GM23338 (cell line): ENCODE results near the gene IDE.

Source experiments
- EZH2 ChIP-seq: fragments of 200-600 bp; sonication (generic); IDR thresholded peaks from one replicate; pipeline ENCODE4 v1.8.0; 2017; ENCODE audit warnings: antibody characterized with exemption, mild to moderate bottlenecking, low read depth; ENCODE audit not compliant: unreplicated experiment
- EZH2phosphoT487 ChIP-seq: fragments of 200-600 bp; sonication (generic); IDR thresholded peaks from one replicate; pipeline ENCODE4 v1.8.1; 2018; ENCODE audit warnings: antibody characterized with exemption; ENCODE audit not compliant: unreplicated experiment
- POLR2AphosphoS5 ChIP-seq: IDR thresholded peaks from 2 replicates; pipeline ENCODE4 v1.6.1; 2016; ENCODE audit warnings: antibody characterized with exemption, low read depth
- TF ChIP-seq, protein P1 (sequence below), 2 experiments: fragments of 200-600 bp in 1 of 2; sonication (generic) in 1 of 2; conservative IDR thresholded peaks; 2 replicates each; pipeline versions ENCODE4 v1.5.1 to v1.6.1; 2016 to 2017; ENCODE audit warnings: antibody characterized with exemption in 2 of 2, low read depth in 2 of 2, mild to moderate bottlenecking in 2 of 2, moderate library complexity in 1 of 2
- TF ChIP-seq, protein P2 (sequence below): IDR thresholded peaks from 2 replicates; pipeline ENCODE4 v1.6.1; 2016; ENCODE audit warnings: antibody characterized with exemption

DNA sequence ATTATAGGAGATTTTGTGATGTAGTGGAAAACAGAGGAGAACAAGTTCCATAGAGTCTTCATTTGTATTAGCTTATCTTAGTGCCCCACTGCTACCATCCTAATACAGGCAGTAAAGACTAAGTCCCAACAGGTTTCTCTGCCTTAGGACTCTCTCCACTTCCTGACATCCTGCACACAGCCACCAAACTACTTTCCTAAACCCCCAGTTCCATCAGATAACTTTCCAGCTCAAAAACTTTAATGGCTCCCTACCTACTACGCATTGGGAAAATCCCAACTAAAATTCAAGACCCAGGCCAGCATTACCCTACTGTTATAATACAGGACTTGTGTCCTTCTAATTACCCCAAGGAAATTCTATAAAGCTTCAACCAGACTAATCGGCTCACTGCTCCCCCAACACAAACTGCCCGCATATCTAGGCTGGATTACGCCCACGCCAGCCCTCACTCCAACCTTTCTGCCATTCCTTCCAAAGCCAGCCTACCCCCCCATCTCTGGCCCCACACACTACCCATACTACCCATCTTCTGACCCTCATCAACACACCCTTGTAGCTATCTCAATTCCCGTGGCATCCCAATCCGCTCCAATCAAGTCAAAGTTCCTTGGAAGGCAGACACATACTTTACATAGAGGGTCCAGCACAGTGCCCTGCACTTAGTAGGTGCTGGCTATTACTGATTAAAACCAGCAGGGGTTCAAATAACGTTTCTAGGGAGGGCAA lies 1.4 kb downstream of the IDE start:
- TF ChIP-seq, protein P1, sequence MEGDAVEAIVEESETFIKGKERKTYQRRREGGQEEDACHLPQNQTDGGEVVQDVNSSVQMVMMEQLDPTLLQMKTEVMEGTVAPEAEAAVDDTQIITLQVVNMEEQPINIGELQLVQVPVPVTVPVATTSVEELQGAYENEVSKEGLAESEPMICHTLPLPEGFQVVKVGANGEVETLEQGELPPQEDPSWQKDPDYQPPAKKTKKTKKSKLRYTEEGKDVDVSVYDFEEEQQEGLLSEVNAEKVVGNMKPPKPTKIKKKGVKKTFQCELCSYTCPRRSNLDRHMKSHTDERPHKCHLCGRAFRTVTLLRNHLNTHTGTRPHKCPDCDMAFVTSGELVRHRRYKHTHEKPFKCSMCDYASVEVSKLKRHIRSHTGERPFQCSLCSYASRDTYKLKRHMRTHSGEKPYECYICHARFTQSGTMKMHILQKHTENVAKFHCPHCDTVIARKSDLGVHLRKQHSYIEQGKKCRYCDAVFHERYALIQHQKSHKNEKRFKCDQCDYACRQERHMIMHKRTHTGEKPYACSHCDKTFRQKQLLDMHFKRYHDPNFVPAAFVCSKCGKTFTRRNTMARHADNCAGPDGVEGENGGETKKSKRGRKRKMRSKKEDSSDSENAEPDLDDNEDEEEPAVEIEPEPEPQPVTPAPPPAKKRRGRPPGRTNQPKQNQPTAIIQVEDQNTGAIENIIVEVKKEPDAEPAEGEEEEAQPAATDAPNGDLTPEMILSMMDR (conservative IDR thresholded peaks at IDR 0.05; ENCODE audit: low read depth in 2 of 2): no peak
- TF ChIP-seq, protein P2, sequence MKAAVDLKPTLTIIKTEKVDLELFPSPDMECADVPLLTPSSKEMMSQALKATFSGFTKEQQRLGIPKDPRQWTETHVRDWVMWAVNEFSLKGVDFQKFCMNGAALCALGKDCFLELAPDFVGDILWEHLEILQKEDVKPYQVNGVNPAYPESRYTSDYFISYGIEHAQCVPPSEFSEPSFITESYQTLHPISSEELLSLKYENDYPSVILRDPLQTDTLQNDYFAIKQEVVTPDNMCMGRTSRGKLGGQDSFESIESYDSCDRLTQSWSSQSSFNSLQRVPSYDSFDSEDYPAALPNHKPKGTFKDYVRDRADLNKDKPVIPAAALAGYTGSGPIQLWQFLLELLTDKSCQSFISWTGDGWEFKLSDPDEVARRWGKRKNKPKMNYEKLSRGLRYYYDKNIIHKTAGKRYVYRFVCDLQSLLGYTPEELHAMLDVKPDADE: no peak
- TF ChIP-seq EZH2 (no peak), EZH2phosphoT487 (no peak), POLR2AphosphoS5 (no peak)
